HL-60 (cell line): ENCODE results near the gene KNCN.

Experiments
- DNase-seq, 2 experiments: peaks; one replicate each; pipeline ENCODE4 v3.0.0-alpha.2; 2010 to 2020; ENCODE audit warnings: low read depth in 1 of 2, low spot score in 1 of 2
- H3K27ac ChIP-seq: fragments of 250-450 bp; sonication (Bioruptor Pico); replicated peaks from 2 replicates; pipeline ENCODE4 v1.5.1; 2020; ENCODE audit warnings: mild to moderate bottlenecking, moderate library complexity
- H3K27me3 ChIP-seq: fragments of 250-450 bp; sonication (Bioruptor Pico); 2 replicates; pipeline ENCODE4 v1.5.1; 2021; ENCODE audit warnings: mild to moderate bottlenecking, moderate library complexity; ENCODE audit not compliant: insufficient read depth, poor library complexity, severe bottlenecking
- H3K4me3 ChIP-seq: replicated peaks from 2 replicates; pipeline ENCODE4 v1.5.1; 2011; ENCODE audit warnings: mild to moderate bottlenecking, control low read depth, low read length; ENCODE audit not compliant: insufficient read depth
- CTCF ChIP-seq: IDR thresholded peaks from one replicate; pipeline ENCODE4 v1.5.1; 2011; ENCODE audit warnings: low read length, control low read depth, inconsistent platforms; ENCODE audit not compliant: insufficient read depth
- GABPA ChIP-seq: IDR thresholded peaks from 2 replicates; pipeline ENCODE4 v1.6.1; 2012; ENCODE audit warnings: low read depth
- POLR2AphosphoS5 ChIP-seq: IDR thresholded peaks from 2 replicates; pipeline ENCODE4 v1.6.1; 2012; ENCODE audit warnings: low read depth
- SPI1 ChIP-seq: IDR thresholded peaks from 2 replicates; pipeline ENCODE4 v1.6.1; 2012; ENCODE audit warnings: low read depth, mild to moderate bottlenecking, borderline replicate concordance
- TF ChIP-seq, protein P1 (sequence below): IDR thresholded peaks from 2 replicates; pipeline ENCODE4 v1.6.1; 2012; ENCODE audit warnings: low read depth; ENCODE audit not compliant: insufficient replicate concordance

Gene KNCN

GRCh38 chr1:46533179-46533864 lies 18.1 kb downstream of the KNCN start:
- DNase-seq: peak in 1 of 2 experiments; percentile 24
- Histone ChIP-seq H3K4me3 (peak overlapping the region; percentile 24), H3K27me3 (peaks cover 31% of the 10 kb centered on the region), H3K27ac (no peak overlapping the region)
- TF ChIP-seq POLR2AphosphoS5: no peak
- TF ChIP-seq GABPA: no peak
- TF ChIP-seq, protein P1, sequence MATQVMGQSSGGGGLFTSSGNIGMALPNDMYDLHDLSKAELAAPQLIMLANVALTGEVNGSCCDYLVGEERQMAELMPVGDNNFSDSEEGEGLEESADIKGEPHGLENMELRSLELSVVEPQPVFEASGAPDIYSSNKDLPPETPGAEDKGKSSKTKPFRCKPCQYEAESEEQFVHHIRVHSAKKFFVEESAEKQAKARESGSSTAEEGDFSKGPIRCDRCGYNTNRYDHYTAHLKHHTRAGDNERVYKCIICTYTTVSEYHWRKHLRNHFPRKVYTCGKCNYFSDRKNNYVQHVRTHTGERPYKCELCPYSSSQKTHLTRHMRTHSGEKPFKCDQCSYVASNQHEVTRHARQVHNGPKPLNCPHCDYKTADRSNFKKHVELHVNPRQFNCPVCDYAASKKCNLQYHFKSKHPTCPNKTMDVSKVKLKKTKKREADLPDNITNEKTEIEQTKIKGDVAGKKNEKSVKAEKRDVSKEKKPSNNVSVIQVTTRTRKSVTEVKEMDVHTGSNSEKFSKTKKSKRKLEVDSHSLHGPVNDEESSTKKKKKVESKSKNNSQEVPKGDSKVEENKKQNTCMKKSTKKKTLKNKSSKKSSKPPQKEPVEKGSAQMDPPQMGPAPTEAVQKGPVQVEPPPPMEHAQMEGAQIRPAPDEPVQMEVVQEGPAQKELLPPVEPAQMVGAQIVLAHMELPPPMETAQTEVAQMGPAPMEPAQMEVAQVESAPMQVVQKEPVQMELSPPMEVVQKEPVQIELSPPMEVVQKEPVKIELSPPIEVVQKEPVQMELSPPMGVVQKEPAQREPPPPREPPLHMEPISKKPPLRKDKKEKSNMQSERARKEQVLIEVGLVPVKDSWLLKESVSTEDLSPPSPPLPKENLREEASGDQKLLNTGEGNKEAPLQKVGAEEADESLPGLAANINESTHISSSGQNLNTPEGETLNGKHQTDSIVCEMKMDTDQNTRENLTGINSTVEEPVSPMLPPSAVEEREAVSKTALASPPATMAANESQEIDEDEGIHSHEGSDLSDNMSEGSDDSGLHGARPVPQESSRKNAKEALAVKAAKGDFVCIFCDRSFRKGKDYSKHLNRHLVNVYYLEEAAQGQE: no peak
- TF ChIP-seq CTCF: no peak
- TF ChIP-seq SPI1: no peak

- peak in 1 of 2 experiments; percentile 53 for DNase-seq
- H3K4me3 ChIP-seq: peak overlapping the region; percentile 24
These were observed 18.8 kb downstream of the KNCN start for GRCh38 chr1:46532498-46533178.

DNA sequence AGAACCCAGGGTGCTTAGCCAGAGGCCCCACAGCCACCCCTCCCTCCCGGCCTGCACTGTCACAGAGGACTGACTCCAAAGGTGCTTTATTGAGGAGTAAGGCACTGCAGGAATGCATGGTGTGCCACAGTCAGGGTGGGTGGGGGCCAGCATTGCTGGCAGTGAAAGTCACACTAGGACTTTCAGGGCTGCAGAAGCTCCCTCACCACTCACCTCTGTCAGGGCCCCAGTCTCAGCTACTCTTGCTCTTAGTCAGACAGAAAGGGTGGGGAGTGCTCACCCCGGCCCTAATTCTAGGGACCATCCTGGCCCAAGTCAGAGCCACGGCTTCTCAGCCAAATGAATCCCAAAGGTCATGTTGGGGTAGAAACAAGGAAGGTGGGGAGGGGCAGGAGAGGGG lies 19.4 kb downstream of the KNCN start:
- TF ChIP-seq CTCF (no peak), SPI1 (no peak), GABPA (no peak)
- TF ChIP-seq, protein P1: no peak
- H3K27me3 ChIP-seq: peaks cover 23% of the 10 kb centered on the region
- no peak for DNase-seq
- H3K4me3 ChIP-seq: no peak overlapping the region
- no peak overlapping the region for H3K27ac ChIP-seq

More at GRCh38 chr1:46532498-46533178, 18.8 kb downstream of the KNCN start:
- Histone ChIP-seq H3K27me3 (peaks cover 26% of the 10 kb centered on the region), H3K27ac (no peak overlapping the region)
- TF ChIP-seq CTCF (peak; percentile 49), SPI1 (no peak)
